OCI-LY1 (cell line): ENCODE measurements around the gene TXNL4A.

Source experiments
- CTCF ChIP-seq: fragments of 200-600 bp; sonication (generic), shearing (Covaris generic); IDR thresholded peaks from 2 replicates; pipeline ENCODE4 v1.5.1; 2017; ENCODE audit warnings: mild to moderate bottlenecking, antibody characterized with exemption, low read length, moderate library complexity, mixed read lengths
- EZH2 ChIP-seq: fragments of 200-600 bp; sonication (generic), shearing (Covaris generic); IDR thresholded peaks from 2 replicates; pipeline ENCODE4 v1.8.0; 2017; ENCODE audit warnings: borderline replicate concordance, mixed run types, mild to moderate bottlenecking, antibody characterized with exemption, low read length, moderate library complexity, mixed read lengths

- no peak for TF ChIP-seq CTCF
- TF ChIP-seq EZH2: no peak
These were observed 24.6 kb downstream of the TXNL4A start for GRCh38 chr18:79963658-79964329.
